Measurements from ENCODE around the gene MYT1. TPM values are rescaled to one million over a fixed set of nuclear protein-coding genes. Genes with fewer than 3 reads are reported as not detected.
A peak's percentile ranks its signal among the peaks of the same experiment; 100 is the strongest.

Gene MYT1
- total and polyA plus RNA-seq, 2 of the 13 experiments (the other 11 are each of a cell fraction or from before 2014, with no cell fraction given): 0.58 to 2.5 TPM

- TF ChIP-seq ZFP82 (CRISPR knock-in tag; IDR thresholded peaks at IDR 0.05; ENCODE audit: borderline replicate concordance): 0 out of 2 replicates have a peak, but pooled peaks have one; percentile 12
- 0 out of 2 replicates have a peak, but pooled peaks have one; percentile 7 for TF ChIP-seq ATF2 (CRISPR knock-in tag; IDR thresholded peaks at IDR 0.05)
- TF ChIP-seq ZBTB7B (CRISPR knock-in tag; IDR thresholded peaks at IDR 0.05): peak; percentile 15; the same call in 1 of the 2 replicates
- TF ChIP-seq THAP9 (CRISPR knock-in tag; IDR thresholded peaks at IDR 0.05; ENCODE audit: borderline replicate concordance): peak; percentile 47; the same call in 1 of the 2 replicates
- TF ChIP-seq MYC (CRISPR knock-in tag; IDR thresholded peaks at IDR 0.05; ENCODE audit: borderline replicate concordance): peak; percentile 48; the same call in 1 of the 2 replicates
Observed at GRCh38 chr20:64189530-64189966, 25.3 kb downstream of the MYT1 start (continued).

GRCh38 chr20:64189986-64190385 lies 25.7 kb downstream of the MYT1 start:
- Histone ChIP-seq H2AFZ (ENCODE audit: low read length) (peak overlapping the region; percentile 0), H3K4me3 (replicated peaks in 1 of 3; ENCODE audit: insufficient read depth in 1 of 3, low read depth in 2 of 3, low read length in 3 of 3) (peak overlapping the region; percentile 3 to 64 (median 34)), H3K79me2 (ENCODE audit: insufficient read depth, low read length) (no peaks in the 10 kb centered on the region), H3K27me3 (ENCODE audit: control insufficient read depth in 1 of 2, insufficient read depth in 2 of 2, low read length in 2 of 2) (peaks cover 2 to 10% of the 10 kb centered on the region in 2 experiments; a peak in 1 of 5 replicates), H3K9me3 (ENCODE audit: low read length) (no peaks in the 10 kb centered on the region), H3K4me1 (ENCODE audit: insufficient read depth, low read length) (peaks cover 42% of the 10 kb centered on the region), H4K20me1 (ENCODE audit: insufficient read depth, low read length) (no peaks in the 10 kb centered on the region), H3K36me3 (replicated peaks in 1 of 2; ENCODE audit: control insufficient read depth in 1 of 2, insufficient read depth in 2 of 2, low read length in 2 of 2) (no peaks in the 10 kb centered on the region), H3K27ac (ENCODE audit: extremely low read length, insufficient read depth, low read length) (peak overlapping the region; percentile 88), H3K9ac (ENCODE audit: insufficient read depth, low read depth, low read length) (peak overlapping the region; percentile 83), H3K4me2 (ENCODE audit: low read depth, low read length) (peak overlapping the region; percentile 93)
- WGBS (ENCODE audit: low lambda C conversion rate): 4% methylated on average over 8 of the region's 8 CpGs
- CTCF ChIA-PET (ENCODE audit: low intra/inter-chr PET ratio, low total read pairs): interaction anchor here (1.7 kb wide), 1 partner anchor 96 kb away, joined by 10 read pairs; no protein-coding TSS in a partner anchor
- no TSS peak for BruUV-seq (replicated peaks)
- POLR2A ChIA-PET: interaction anchor here (1.2 to 4.2 kb wide), 10 partner anchors 13 to 136 kb away, joined by 3 to 44 read pairs (median 10); partner anchors contain the start of gene PCMTD2
- DNase-seq (ENCODE audit: low spot score) (no peak), ATAC-seq (peak; percentile 8), FAIRE-seq (no peak)
- intact Hi-C loops (cut with micrococcal nuclease; ENCODE audit: unreplicated experiment) (loop anchor here (1.0 kb wide), 1 partner anchor 65 kb away; the partner anchor contains the start of gene PCMTD2), in situ Hi-C loops (cut with HindIII; ENCODE audit: extremely low pct_ligation_motif_present, low pct_unique_long_range_greater_than_20kb) (no loop called here)
- TF ChIP-seq ZNF883 (CRISPR knock-in tag; IDR thresholded peaks at IDR 0.05; ENCODE audit: not compliant biosample characterization): peak; percentile 39
- TF ChIP-seq ZNF251 (CRISPR knock-in tag; IDR thresholded peaks at IDR 0.05): no peak
- no peak for TF ChIP-seq ZZZ3 (CRISPR knock-in tag; IDR thresholded peaks at IDR 0.05; ENCODE audit: borderline replicate concordance)
- TF ChIP-seq ETV6 (CRISPR knock-in tag; conservative IDR thresholded peaks at IDR 0.05): no peak
- TF ChIP-seq ERF (CRISPR knock-in tag; IDR thresholded peaks at IDR 0.05): no peak
- no peak for TF ChIP-seq CC2D1A (CRISPR knock-in tag; IDR thresholded peaks at IDR 0.05)
- TF ChIP-seq ZNF788 (CRISPR knock-in tag; IDR thresholded peaks at IDR 0.05; ENCODE audit: borderline replicate concordance): 0 out of 2 replicates have a peak, but pooled peaks have one; percentile 42
- TF ChIP-seq JUND (CRISPR knock-in tag; IDR thresholded peaks at IDR 0.05): no peak
- 0 out of 2 replicates have a peak, but pooled peaks have one; percentile 63 for TF ChIP-seq CERS6 (CRISPR knock-in tag; IDR thresholded peaks at IDR 0.05)

Measured in HepG2 (cell line).